ENCODE data around the gene OR11A1. TPM values are rescaled to one million over a fixed set of nuclear protein-coding genes. Genes with fewer than 3 reads are reported as not detected.

The OR11A1 gene
- total and polyA plus RNA-seq, 4 donors, result not detected

GRCh38 chr6:29500594-29500993 lies 43.7 kb upstream of the OR11A1 start:
- Histone ChIP-seq H3K9me3 (ENCODE audit: control insufficient read depth in 4 of 4, low read length in 3 of 4) (no peaks in the 10 kb centered on the region), H3K27me3 (ENCODE audit: control insufficient read depth in 4 of 4, insufficient read depth in 4 of 4, low read length in 3 of 4) (no peaks in the 10 kb centered on the region), H3K9ac (ENCODE audit: low read depth in 1 of 2, low read length in 2 of 2) (no peak overlapping the region), H3K4me1 (ENCODE audit: control insufficient read depth in 4 of 4, insufficient read depth in 4 of 4, low read length in 3 of 4) (no peaks in the 10 kb centered on the region), H3K27ac (ENCODE audit: low read depth in 1 of 2, low read length in 2 of 2) (no peak overlapping the region), H3K4me3 (ENCODE audit: low read depth in 1 of 3, low read length in 3 of 3) (no peak overlapping the region), H3K36me3 (ENCODE audit: control insufficient read depth in 4 of 4, insufficient read depth in 3 of 4, low read depth in 1 of 4, low read length in 3 of 4) (peaks cover 0 to 1% (median 0%) of the 10 kb centered on the region in 4 donors)
- WGBS, result 91% methylated on average over 8 of the region's 8 CpGs
- no peak for TF ChIP-seq GABPA (IDR thresholded peaks at IDR 0.05 in 1 of 2, conservative IDR thresholded peaks at IDR 0.05 in 1 of 2)
- TF ChIP-seq SP1 (IDR thresholded peaks at IDR 0.05), result no peak
- TF ChIP-seq, protein P1, sequence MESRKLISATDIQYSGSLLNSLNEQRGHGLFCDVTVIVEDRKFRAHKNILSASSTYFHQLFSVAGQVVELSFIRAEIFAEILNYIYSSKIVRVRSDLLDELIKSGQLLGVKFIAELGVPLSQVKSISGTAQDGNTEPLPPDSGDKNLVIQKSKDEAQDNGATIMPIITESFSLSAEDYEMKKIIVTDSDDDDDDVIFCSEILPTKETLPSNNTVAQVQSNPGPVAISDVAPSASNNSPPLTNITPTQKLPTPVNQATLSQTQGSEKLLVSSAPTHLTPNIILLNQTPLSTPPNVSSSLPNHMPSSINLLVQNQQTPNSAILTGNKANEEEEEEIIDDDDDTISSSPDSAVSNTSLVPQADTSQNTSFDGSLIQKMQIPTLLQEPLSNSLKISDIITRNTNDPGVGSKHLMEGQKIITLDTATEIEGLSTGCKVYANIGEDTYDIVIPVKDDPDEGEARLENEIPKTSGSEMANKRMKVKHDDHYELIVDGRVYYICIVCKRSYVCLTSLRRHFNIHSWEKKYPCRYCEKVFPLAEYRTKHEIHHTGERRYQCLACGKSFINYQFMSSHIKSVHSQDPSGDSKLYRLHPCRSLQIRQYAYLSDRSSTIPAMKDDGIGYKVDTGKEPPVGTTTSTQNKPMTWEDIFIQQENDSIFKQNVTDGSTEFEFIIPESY (IDR thresholded peaks at IDR 0.05), result no peak
- no peak for TF ChIP-seq RXRA (IDR thresholded peaks at IDR 0.05)
- no peak for TF ChIP-seq FOXA1 (IDR thresholded peaks at IDR 0.05)
- TF ChIP-seq NR2F2 (IDR thresholded peaks at IDR 0.05), result no peak
- TF ChIP-seq FOXA2 (IDR thresholded peaks at IDR 0.05), result no peak
- peak; percentile 22 for DNase-seq (ENCODE audit: low spot score)

GRCh38 chr6:29499704-29500103 lies 42.8 kb upstream of the OR11A1 start:
- 85% methylated on average over 5 of the region's 5 CpGs for WGBS
- no peak overlapping the region for H3K27ac ChIP-seq (ENCODE audit: low read depth in 1 of 2, low read length in 2 of 2)
- no peak overlapping the region for H3K4me3 ChIP-seq (ENCODE audit: low read depth in 1 of 3, low read length in 3 of 3)
- no peaks in the 10 kb centered on the region for H3K9me3 ChIP-seq (ENCODE audit: control insufficient read depth in 4 of 4, low read length in 3 of 4)
- H3K27me3 ChIP-seq (ENCODE audit: control insufficient read depth in 4 of 4, insufficient read depth in 4 of 4, low read length in 3 of 4), result no peaks in the 10 kb centered on the region
- peak; percentile 25 for DNase-seq (ENCODE audit: low spot score)
- H3K4me1 ChIP-seq (ENCODE audit: control insufficient read depth in 4 of 4, insufficient read depth in 4 of 4, low read length in 3 of 4), result no peaks in the 10 kb centered on the region
- no peak for TF ChIP-seq TAF1 (conservative IDR thresholded peaks at IDR 0.05)
- no peak overlapping the region for H3K9ac ChIP-seq (ENCODE audit: low read depth in 1 of 2, low read length in 2 of 2)
- H3K36me3 ChIP-seq (ENCODE audit: control insufficient read depth in 4 of 4, insufficient read depth in 3 of 4, low read depth in 1 of 4, low read length in 3 of 4), result peaks cover 0 to 1% (median 0%) of the 10 kb centered on the region in 4 donors

DNA sequence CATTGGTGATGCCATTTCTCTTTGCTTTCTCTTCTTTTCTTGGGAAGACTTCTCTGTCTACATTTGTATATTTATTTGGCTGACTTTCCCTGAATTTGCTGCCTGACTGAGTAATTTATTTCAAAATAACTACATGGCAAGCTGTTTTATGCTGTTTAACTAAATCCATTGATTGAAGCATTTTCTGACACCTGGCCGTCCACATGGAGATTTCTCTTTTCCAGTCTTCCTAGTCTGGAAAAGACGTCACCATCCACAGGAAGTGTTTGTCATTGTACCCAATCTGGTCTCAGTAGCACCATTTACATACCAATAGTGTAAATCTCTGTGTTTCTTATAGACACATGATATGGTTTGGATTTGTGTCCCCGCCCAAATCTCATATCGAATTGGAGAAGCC lies 40.1 kb upstream of the OR11A1 start:
- no peaks in the 10 kb centered on the region for H3K4me1 ChIP-seq (ENCODE audit: control insufficient read depth in 4 of 4, insufficient read depth in 4 of 4, low read length in 3 of 4)
- no peaks in the 10 kb centered on the region for H3K9me3 ChIP-seq (ENCODE audit: control insufficient read depth in 4 of 4, low read length in 3 of 4)
- no peak overlapping the region for H3K27ac ChIP-seq (ENCODE audit: low read depth in 1 of 2, low read length in 2 of 2)
- no peak overlapping the region for H3K9ac ChIP-seq (ENCODE audit: low read depth in 1 of 2, low read length in 2 of 2)
- DNase-seq (ENCODE audit: low spot score), result no peak
- TF ChIP-seq ATF3 (IDR thresholded peaks at IDR 0.05) (no peak), GABPA (IDR thresholded peaks at IDR 0.05 in 1 of 2, conservative IDR thresholded peaks at IDR 0.05 in 1 of 2) (no peak), MAX (IDR thresholded peaks at IDR 0.05) (no peak), RAD21 (IDR thresholded peaks at IDR 0.05) (no peak), REST (IDR thresholded peaks at IDR 0.05) (no peak), EGR1 (IDR thresholded peaks at IDR 0.05; ENCODE audit: low read depth in 2 of 2) (no peak), FOXA1 (IDR thresholded peaks at IDR 0.05) (no peak), RXRA (IDR thresholded peaks at IDR 0.05) (no peak), FOXA2 (IDR thresholded peaks at IDR 0.05) (no peak), SP1 (IDR thresholded peaks at IDR 0.05) (no peak), NR2F2 (IDR thresholded peaks at IDR 0.05) (no peak), HNF4G (IDR thresholded peaks at IDR 0.05) (no peak)
- TF ChIP-seq, protein P2, sequence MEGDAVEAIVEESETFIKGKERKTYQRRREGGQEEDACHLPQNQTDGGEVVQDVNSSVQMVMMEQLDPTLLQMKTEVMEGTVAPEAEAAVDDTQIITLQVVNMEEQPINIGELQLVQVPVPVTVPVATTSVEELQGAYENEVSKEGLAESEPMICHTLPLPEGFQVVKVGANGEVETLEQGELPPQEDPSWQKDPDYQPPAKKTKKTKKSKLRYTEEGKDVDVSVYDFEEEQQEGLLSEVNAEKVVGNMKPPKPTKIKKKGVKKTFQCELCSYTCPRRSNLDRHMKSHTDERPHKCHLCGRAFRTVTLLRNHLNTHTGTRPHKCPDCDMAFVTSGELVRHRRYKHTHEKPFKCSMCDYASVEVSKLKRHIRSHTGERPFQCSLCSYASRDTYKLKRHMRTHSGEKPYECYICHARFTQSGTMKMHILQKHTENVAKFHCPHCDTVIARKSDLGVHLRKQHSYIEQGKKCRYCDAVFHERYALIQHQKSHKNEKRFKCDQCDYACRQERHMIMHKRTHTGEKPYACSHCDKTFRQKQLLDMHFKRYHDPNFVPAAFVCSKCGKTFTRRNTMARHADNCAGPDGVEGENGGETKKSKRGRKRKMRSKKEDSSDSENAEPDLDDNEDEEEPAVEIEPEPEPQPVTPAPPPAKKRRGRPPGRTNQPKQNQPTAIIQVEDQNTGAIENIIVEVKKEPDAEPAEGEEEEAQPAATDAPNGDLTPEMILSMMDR (IDR thresholded peaks at IDR 0.05; ENCODE audit: low read depth, low read length, missing input control), result no peak
- TF ChIP-seq, protein P1 (IDR thresholded peaks at IDR 0.05), result no peak
- no peak overlapping the region for H3K4me3 ChIP-seq (ENCODE audit: low read depth in 1 of 3, low read length in 3 of 3)
- H3K36me3 ChIP-seq (ENCODE audit: control insufficient read depth in 4 of 4, insufficient read depth in 3 of 4, low read depth in 1 of 4, low read length in 3 of 4), result peaks cover 0 to 1% (median 0%) of the 10 kb centered on the region in 4 donors
- 88% methylated on average over 4 of the region's 4 CpGs for WGBS
- no peaks in the 10 kb centered on the region for H3K27me3 ChIP-seq (ENCODE audit: control insufficient read depth in 4 of 4, insufficient read depth in 4 of 4, low read length in 3 of 4)

Measured in liver (tissue), 9 donors.